ENCODE results near the gene C1R.

The C1R gene

DNA sequence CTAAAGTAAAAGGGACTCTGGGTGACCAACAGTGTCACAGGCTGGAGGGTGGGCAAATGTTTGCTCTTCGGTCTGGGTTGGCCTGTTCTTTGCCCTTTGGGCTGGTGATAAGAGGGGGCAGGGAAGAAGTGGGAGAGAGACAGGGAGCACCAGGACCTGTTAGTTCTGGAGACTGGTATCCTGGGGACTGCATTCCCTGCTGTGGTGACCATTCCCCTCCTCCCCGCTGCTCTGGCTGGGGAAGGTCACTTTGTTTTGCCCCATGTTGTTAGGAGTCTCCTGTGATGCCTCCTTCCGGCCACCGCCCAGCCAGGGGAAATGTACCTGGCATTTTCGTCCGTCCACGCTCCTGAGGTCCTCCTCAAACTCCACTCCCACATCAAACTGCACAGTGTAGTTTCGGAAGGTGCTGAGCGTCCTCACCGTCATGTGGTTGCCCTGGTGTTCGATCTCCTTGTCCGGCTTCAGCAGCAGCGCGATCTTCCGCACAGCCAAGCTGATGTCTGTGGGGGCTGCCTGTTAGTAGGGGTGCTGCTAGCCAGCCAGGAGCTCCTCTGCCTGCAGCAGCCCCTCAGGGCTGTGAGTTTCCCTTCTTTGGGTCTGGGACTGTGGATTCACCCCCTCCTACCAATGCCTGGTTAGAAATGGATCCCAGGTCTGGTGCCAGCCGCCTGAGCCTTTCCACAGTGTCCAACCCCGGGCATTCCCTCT is 35.8 kb upstream of the C1R start:
- no peak for TF ChIP-seq ZNF274 (IDR thresholded peaks at IDR 0.05; ENCODE audit: low read depth, low read length)
- no peak overlapping the region for H3K4me3 ChIP-seq (ENCODE audit: low read length)

DNA sequence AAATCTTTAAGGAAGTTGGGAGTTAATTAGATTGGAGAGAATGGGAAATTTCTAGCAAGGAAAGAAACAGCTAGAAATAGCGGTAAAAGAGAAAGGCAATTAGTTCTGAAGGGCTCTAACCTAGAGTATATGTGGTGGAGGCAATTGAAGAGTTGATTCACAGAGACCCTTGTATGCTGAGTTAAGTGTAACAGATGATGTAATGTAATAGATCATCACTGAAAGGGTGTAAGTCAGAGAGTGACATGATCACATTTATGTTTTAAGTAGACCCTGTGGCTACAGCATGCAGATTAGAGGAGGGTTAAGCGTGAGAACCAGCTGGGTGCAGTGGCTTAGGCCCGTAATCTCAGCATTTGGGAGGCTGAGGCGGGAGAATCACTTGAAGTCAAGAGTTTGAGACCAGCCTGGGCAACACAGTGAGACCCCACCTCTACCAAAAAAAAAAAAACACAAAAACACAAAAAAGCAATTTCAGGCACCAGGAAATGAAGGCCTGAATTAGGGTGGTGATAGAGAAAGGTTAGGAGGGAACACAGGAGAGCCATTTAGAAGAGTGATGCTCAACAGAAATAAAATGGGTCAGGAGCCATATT is 33.5 kb upstream of the C1R start:
- TF ChIP-seq ZNF274 (IDR thresholded peaks at IDR 0.05; ENCODE audit: low read depth, low read length) = no peak

DNA sequence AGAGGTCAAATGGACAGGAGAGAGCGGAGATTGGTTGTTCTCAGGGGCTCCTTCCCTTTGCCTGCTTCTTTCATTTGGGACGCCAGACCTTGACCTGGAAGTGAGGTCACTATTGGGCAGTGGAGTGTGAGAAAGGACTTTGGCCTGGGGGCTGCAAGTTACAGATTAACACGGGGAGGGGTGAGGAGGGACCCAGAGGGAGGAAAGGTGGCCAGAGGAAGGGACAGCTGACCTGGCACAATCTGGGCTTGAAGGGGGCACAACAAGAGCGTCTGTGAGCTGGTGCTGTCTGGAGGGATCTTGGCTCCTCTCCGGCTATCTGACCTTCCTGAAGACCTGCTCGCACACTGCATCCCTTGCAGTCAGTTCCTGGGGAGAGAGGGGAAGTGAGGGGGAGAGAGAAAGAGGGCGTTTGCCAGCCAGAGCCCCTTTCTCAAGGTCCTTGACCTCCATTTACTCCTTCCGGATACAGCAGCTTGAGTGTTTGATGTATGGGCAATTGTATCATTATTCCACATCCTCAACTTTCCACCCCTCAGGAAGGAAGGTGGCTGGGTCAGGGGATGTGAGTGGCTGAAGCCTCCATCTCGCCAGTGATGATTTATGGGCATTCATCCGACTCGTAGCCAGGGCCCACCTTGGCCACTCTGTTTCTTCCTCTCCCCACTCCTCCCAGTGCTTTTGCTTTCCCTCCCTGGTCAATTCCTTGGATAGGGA is 31.7 kb upstream of the C1R start:
- H3K4me3 ChIP-seq (ENCODE audit: low read length) = no peak overlapping the region
- TF ChIP-seq ZNF274 (IDR thresholded peaks at IDR 0.05; ENCODE audit: low read depth, low read length) = no peak

More for the DNA sequence above, 33.5 kb upstream of the C1R start:
- H3K4me3 ChIP-seq (ENCODE audit: low read length) = no peak overlapping the region

DNA sequence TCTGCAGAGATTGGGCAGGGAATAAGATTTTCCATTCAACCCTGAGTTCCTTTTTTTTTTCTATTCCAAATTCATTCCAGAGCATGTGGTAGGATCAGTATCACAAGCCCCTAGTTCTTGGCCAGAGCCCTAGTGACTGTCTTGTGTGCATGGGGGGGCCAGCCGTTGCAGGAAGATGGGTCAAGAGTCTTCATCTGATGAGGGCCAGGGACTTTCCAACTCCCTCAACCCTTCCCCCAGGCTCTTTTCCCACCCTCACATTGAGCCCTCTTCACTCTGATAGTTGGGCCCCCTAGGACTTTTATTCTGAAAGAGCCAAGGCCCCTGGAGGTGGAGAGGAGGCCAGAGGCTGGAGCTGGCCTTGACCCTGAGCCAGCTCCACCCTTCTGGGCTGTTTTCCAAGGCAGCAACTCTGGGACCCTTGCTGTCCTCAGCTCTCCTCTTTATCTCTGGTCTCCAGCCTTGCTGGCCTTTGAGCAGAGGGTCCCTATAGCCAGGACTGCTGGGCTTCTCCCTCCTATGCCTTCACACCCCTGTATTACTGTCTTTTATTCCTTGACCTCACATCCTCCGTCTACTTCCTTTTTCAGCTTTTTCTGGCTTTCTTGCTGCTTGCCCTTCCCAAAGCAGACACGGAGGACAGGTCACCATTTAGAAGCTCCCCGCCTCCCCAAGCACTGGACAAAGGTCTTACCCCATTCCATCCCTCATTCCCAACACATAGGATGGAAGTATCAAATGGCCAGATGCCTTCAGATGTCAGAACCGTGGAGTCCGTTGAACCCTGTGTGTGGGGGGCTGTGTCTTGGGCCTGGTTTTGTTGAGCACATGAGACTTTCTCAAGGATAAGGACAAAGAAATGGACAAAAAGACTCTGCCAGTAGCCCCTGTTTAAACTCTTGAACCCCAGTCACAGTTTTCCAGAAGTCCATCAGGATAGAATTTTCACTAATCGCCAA is 30.8 kb upstream of the C1R start:
- no peak for TF ChIP-seq ZNF274 (IDR thresholded peaks at IDR 0.05; ENCODE audit: low read depth, low read length)
- no peak overlapping the region for H3K4me3 ChIP-seq (ENCODE audit: low read length)

DNA sequence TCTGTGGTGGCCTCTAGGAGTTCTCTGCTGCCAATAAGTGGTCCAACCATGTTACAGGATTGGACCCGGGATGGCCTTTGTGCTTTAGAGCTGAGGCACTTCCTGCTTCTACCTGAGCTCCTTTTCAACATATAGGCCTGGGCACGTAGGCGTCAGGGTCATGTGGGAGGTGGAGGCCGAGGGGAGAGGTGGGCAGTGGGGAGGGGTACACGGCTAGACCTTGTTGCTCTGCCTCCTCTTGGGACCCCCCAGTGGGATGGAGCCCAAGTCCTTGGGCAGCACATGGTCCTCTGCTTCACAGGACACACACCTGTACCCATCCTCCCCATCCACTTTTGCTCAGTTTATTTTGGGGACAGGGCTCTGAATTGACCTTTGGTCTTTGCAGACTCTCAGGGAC is 29.1 kb upstream of the C1R start:
- no peak overlapping the region for H3K4me3 ChIP-seq (ENCODE audit: low read length)
- no peak for TF ChIP-seq ZNF274 (IDR thresholded peaks at IDR 0.05; ENCODE audit: low read depth, low read length)

DNA sequence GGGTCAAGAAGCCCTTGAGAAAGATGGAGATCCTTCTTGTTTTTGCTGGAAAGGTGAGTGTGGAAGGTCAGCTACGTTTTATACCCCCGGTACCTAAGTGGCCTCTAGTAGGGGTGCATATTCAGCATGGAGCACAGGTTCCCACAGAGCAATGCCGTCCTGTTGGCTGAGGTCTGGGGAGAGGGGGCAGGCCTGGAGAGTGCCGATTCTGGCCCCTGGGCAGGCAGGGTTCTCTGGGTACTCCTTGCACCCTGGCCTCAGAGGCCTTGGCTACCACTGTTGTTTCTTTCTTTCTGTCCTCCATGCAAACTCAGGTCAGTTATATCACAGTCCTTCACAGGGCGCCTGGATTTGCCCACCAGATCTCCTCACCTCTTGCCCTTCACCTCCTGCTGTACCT is 27.9 kb upstream of the C1R start:
- H3K4me3 ChIP-seq (ENCODE audit: low read length) = no peak overlapping the region
- no peak for TF ChIP-seq ZNF274 (IDR thresholded peaks at IDR 0.05; ENCODE audit: low read depth, low read length)

DNA sequence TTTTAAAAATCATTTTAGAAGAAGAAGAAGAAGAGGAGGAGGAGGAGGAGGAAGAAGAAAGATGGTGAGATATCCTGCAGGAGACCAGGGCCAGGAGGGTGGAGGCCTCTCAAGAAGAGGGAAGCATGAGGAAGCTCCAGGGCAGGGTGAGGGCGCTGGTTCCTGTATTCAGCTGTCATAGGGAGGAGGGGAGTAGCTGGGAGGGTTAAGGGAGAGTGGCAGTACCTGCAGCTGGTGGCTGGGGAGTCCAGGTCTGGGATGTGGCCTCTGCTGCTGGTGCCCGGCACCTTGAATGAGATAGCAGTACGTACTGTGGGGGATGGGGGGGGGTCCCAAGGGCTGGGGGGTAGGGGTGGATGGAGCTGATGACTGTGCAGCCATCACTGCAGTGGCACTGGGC is 26.6 kb upstream of the C1R start:
- H3K4me3 ChIP-seq (ENCODE audit: low read length) = no peak overlapping the region
- no peak for TF ChIP-seq ZNF274 (IDR thresholded peaks at IDR 0.05; ENCODE audit: low read depth, low read length)

DNA sequence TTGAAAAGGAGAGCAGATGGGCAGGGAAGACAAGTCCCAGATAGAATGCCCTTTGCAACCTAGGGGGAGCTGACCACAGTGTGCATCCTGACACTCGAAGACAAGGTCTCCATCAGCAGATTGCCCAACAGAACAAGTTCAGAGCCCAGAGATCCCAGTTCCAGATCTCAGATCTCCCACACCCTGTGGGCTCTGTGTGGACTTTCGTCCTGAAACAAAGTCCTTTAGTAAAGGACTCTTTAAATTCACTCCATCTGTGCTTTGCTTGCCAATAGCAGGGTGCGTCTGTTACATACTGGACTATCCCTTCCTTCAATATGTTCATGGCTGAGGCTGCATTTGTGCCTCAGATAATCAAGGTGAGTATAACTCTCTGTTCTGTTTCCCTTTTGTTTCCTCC is 25.4 kb upstream of the C1R start:
- no peak overlapping the region for H3K4me3 ChIP-seq (ENCODE audit: low read length)
- no peak for TF ChIP-seq ZNF274 (IDR thresholded peaks at IDR 0.05; ENCODE audit: low read depth, low read length)

DNA sequence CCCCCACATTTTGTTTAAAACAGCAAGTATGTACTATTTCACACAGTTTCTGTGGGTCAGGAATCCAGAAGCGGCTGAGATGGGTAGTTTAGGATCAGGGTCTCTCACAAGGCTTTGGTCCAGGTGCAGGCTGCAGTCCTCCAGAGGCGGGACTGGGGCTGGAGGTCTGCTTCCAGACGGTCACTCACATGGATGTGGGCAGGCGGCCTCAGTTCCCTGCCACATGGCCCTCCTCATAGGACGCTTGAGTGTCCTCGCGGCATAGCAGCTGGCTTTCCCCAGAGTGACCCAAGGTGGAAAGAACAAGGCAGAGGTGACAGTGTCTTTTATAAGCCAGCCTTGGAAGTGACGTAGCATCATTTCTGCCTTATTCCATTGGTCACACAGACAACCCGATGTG is 24.7 kb upstream of the C1R start:
- H3K4me3 ChIP-seq (ENCODE audit: low read length) = no peak overlapping the region
- no peak for TF ChIP-seq ZNF274 (IDR thresholded peaks at IDR 0.05; ENCODE audit: low read depth, low read length)

DNA sequence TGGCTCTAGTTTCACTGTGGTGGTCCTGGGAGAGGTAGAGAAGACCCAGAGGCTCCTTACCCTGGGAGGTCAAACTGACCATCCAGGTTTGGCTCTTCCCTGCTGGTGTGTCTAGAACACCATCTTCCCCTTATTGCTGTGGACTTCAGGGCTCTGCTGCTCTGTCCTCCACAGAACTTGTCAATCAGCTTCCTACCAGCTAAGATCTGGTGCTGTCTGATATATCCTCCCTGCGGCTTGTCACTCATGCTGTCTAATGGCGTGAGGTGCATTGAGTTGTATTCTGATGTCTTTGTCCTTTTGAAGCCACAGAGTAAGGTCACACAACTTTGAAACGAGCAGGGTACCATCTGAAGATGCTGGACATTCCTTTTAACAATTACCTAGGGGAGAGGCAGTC is 24.0 kb upstream of the C1R start:
- TF ChIP-seq ZNF274 (IDR thresholded peaks at IDR 0.05; ENCODE audit: low read depth, low read length) = no peak
- H3K4me3 ChIP-seq (ENCODE audit: low read length) = no peak overlapping the region

DNA sequence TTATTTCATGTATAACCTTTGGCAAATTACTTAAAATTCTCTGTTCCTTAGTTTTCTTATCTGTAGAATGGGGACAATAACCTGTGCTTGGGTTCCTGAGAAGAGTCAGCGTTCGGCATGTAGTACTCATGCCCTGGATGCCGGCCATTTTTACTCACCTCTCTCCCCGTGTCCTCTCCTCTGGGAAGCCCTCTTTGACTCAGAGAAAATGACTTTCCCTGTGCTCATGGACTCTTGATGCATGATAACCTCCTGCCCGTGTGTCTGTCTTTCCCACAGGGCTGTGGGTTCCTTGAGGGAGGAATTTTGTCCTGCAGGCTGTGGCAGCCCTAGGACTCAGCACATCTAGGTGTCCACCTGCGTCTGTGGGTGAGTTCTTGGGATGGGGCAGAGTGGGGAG is 22.6 kb upstream of the C1R start:
- no peak overlapping the region for H3K4me3 ChIP-seq (ENCODE audit: low read length)
- no peak for TF ChIP-seq ZNF274 (IDR thresholded peaks at IDR 0.05; ENCODE audit: low read depth, low read length)

DNA sequence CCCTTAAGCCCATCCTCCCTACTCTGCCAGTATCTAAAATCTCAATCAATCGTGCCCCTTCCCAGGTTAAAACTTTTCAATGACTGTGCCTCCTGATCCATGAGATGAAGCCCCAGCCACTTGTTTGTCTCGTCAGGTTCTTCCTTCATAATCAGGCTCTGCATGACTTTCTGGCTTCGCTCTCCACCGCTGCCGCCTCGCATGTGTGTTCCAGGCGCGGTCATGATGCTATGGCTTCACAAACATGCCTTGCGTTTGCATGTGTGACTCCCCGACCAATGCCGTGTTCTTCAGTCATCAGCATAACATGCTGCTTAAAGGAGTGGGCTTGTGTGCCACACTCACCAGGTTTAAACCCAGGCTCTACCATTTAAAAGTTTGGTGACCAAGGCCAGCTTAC is 21.8 kb upstream of the C1R start:
- TF ChIP-seq ZNF274 (IDR thresholded peaks at IDR 0.05; ENCODE audit: low read depth, low read length) = no peak
- H3K4me3 ChIP-seq (ENCODE audit: low read length) = no peak overlapping the region

DNA sequence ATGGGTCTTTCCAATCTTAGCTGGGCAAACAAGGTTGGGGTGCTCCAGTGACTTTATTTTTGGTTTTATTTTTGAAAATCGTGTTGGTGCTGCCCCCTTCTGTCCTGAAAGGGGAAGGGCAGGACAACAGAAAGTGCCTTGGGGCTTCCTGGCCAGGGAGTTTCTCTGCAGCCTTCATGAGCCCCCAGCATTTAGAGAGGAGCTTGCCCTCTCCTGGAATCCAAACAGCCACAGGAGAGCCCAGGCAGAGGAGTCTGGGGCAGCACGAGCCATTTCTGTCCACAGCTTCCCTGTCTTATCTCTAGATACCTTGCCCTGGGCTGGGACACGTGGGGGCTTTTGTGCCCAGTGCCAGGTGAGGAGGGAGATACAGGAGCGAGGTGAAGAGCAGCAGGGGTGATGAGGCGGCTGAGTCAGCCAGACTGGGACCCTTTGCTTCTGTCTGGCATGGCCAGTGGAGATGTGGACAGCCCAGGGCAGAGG is 21.2 kb upstream of the C1R start:
- TF ChIP-seq ZNF274 (IDR thresholded peaks at IDR 0.05; ENCODE audit: low read depth, low read length) = no peak
- H3K4me3 ChIP-seq (ENCODE audit: low read length) = no peak overlapping the region

DNA sequence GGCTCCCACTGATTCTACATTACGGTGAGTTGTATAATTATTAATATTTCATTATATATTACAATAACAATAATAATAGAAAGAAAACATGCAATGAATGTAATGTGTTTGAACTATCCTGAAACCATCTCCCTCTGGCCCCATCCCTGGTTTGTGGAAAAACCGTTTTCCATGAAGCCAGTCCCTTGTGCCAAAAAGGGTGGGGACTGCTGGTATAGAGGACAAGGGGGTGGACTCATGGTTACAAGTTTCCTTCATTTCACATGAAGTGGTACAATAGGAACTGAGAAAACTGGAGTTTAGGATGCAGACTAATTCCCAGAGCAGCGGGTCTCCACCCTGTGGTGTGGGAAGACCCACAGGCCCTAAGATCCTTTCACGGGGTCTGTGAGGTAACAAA is 19.8 kb upstream of the C1R start:
- no peak overlapping the region for H3K4me3 ChIP-seq (ENCODE audit: low read length)
- TF ChIP-seq ZNF274 (IDR thresholded peaks at IDR 0.05; ENCODE audit: low read depth, low read length) = no peak

Data from GM08714 (cell line).